Measurements from ENCODE around the gene RAPH1. TPM values are rescaled to one million over a fixed set of nuclear protein-coding genes. Genes with fewer than 3 reads are reported as not detected.

RAPH1 gene
- total and polyA plus RNA-seq, 9 of the 15 experiments (the other 6 are each of a cell fraction or from before 2014, with no cell fraction given) = 0.07 to 0.71 (median 0.27) TPM

- TF ChIP-seq, protein P1, sequence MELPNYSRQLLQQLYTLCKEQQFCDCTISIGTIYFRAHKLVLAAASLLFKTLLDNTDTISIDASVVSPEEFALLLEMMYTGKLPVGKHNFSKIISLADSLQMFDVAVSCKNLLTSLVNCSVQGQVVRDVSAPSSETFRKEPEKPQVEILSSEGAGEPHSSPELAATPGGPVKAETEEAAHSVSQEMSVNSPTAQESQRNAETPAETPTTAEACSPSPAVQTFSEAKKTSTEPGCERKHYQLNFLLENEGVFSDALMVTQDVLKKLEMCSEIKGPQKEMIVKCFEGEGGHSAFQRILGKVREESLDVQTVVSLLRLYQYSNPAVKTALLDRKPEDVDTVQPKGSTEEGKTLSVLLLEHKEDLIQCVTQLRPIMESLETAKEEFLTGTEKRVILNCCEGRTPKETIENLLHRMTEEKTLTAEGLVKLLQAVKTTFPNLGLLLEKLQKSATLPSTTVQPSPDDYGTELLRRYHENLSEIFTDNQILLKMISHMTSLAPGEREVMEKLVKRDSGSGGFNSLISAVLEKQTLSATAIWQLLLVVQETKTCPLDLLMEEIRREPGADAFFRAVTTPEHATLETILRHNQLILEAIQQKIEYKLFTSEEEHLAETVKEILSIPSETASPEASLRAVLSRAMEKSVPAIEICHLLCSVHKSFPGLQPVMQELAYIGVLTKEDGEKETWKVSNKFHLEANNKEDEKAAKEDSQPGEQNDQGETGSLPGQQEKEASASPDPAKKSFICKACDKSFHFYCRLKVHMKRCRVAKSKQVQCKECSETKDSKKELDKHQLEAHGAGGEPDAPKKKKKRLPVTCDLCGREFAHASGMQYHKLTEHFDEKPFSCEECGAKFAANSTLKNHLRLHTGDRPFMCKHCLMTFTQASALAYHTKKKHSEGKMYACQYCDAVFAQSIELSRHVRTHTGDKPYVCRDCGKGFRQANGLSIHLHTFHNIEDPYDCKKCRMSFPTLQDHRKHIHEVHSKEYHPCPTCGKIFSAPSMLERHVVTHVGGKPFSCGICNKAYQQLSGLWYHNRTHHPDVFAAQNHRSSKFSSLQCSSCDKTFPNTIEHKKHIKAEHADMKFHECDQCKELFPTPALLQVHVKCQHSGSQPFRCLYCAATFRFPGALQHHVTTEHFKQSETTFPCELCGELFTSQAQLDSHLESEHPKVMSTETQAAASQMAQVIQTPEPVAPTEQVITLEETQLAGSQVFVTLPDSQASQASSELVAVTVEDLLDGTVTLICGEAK (IDR thresholded peaks at IDR 0.05) = no peak
- TF ChIP-seq, protein P1 (CRISPR knock-in tag; IDR thresholded peaks at IDR 0.05) = no peak
- TF ChIP-seq FOXP1 (CRISPR knock-in tag; IDR thresholded peaks at IDR 0.05) = no peak
- TF ChIP-seq FOXJ3 (CRISPR knock-in tag; IDR thresholded peaks at IDR 0.05) = no peak
Observed at GRCh38 chr2:203359450-203359849, 175.7 kb downstream of the RAPH1 start (continued).

Measured in K562 (cell line).